GM18858 (cell line): Measurements from ENCODE around the gene ARFGAP2.
"Not testable (repeated sequence)": the region's sequence is repeated elsewhere in the genome, so short reads cannot be mapped to it uniquely, and the experiment has no call there.

Source experiments
- ATAC-seq: cut with Tn5 transposase; IDR thresholded peaks from one replicate; pipeline ENCODE4 v1.9.1; 2021; ENCODE audit not compliant: unreplicated experiment

ARFGAP2 gene

GRCh38 chr11:47149782-47150181 lies 26.9 kb downstream of the ARFGAP2 start:
- ATAC-seq: no peak

GRCh38 chr11:47148903-47149531 lies 27.7 kb downstream of the ARFGAP2 start:
- ATAC-seq: no peak

GRCh38 chr11:47148270-47148669 lies 28.4 kb downstream of the ARFGAP2 start:
- no peak for ATAC-seq

GRCh38 chr11:47147681-47148080 lies 29.0 kb downstream of the ARFGAP2 start:
- no peak for ATAC-seq

- ATAC-seq: no peak
These were observed 29.4 kb downstream of the ARFGAP2 start for GRCh38 chr11:47147250-47147649.

- no peak for ATAC-seq
These were observed 32.1 kb downstream of the ARFGAP2 start for GRCh38 chr11:47144541-47144940.

- ATAC-seq: no peak
These were observed 33.4 kb downstream of the ARFGAP2 start for GRCh38 chr11:47143322-47143721.

- no peak for ATAC-seq
These were observed 36.8 kb downstream of the ARFGAP2 start for GRCh38 chr11:47139878-47140277.

GRCh38 chr11:47137476-47137875 lies 39.2 kb downstream of the ARFGAP2 start:
- ATAC-seq: no peak

GRCh38 chr11:47136921-47137320 lies 39.8 kb downstream of the ARFGAP2 start:
- ATAC-seq: no peak

GRCh38 chr11:47136327-47136726 lies 40.4 kb downstream of the ARFGAP2 start:
- no peak for ATAC-seq

GRCh38 chr11:47132981-47133380 lies 43.7 kb downstream of the ARFGAP2 start:
- no peak for ATAC-seq

- no peak for ATAC-seq
These were observed 44.2 kb downstream of the ARFGAP2 start for GRCh38 chr11:47132490-47132889.

- ATAC-seq: no peak
These were observed 45.5 kb downstream of the ARFGAP2 start for GRCh38 chr11:47131136-47131535.

GRCh38 chr11:47130543-47130942 lies 46.1 kb downstream of the ARFGAP2 start:
- ATAC-seq: no peak

- no peak for ATAC-seq
These were observed 49.5 kb downstream of the ARFGAP2 start for GRCh38 chr11:47127213-47127612.

- no peak for ATAC-seq
These were observed 51.6 kb downstream of the ARFGAP2 start for GRCh38 chr11:47125083-47125482.

- ATAC-seq: no peak
These were observed 52.0 kb downstream of the ARFGAP2 start for GRCh38 chr11:47124675-47125074.

- ATAC-seq: no peak
These were observed 53.6 kb downstream of the ARFGAP2 start for GRCh38 chr11:47123094-47123493.

GRCh38 chr11:47121731-47122130 lies 54.9 kb downstream of the ARFGAP2 start:
- ATAC-seq: no peak

GRCh38 chr11:47121056-47121455 lies 55.6 kb downstream of the ARFGAP2 start:
- no peak for ATAC-seq

GRCh38 chr11:47118958-47119688 lies 57.6 kb downstream of the ARFGAP2 start:
- ATAC-seq: not testable (repeated sequence)
